Natural killer cell (primary cell): ENCODE data around the gene RNF138. TPM values are rescaled to one million over a fixed set of nuclear protein-coding genes. Genes with fewer than 3 reads are reported as not detected.

Experiments
- ATAC-seq, 3 donors: fragments of 150-1000 bp in 2 of 3; fragments of 200-7000 bp in 1 of 3; cut with Tn5 transposase; 1 replicate in 1 of 3; 2 replicates in 2 of 3; pipeline ENCODE4 v1.10.0; 2021; ENCODE audit warnings: mild to moderate bottlenecking in 2 of 3, moderate library complexity in 2 of 3
- DNase-seq, 2 donors: peaks; one replicate each; pipeline versions ENCODE4 v3.0.0 to v3.0.0-alpha.2; 2013 to 2021; ENCODE audit warnings: mixed read lengths in 1 of 2
- H3K27ac ChIP-seq: one replicate; pipeline ENCODE4 v1.5.1; 2013; ENCODE audit warnings: mild to moderate bottlenecking, low read length
- H3K27me3 ChIP-seq: one replicate; pipeline ENCODE4 v1.6.1; 2013; ENCODE audit warnings: low read length; ENCODE audit not compliant: control insufficient read depth, insufficient read depth
- H3K36me3 ChIP-seq: one replicate; pipeline ENCODE4 v1.6.1; 2013; ENCODE audit warnings: low read length; ENCODE audit not compliant: control insufficient read depth, insufficient read depth
- H3K4me1 ChIP-seq: one replicate; pipeline ENCODE4 v1.6.1; 2013; ENCODE audit warnings: low read length; ENCODE audit not compliant: control insufficient read depth, insufficient read depth
- H3K4me3 ChIP-seq: one replicate; pipeline ENCODE4 v1.5.1; 2013; ENCODE audit warnings: low read length
- H3K9me3 ChIP-seq: one replicate; pipeline ENCODE4 v1.6.1; 2013; ENCODE audit warnings: low read length; ENCODE audit not compliant: control insufficient read depth, insufficient read depth
- H3K27ac Mint-ChIP-seq, 2 donors: one replicate each; pipeline ENCODE4 v1.8.0; 2022; ENCODE audit warnings: mild to moderate bottlenecking in 2 of 2, mixed read lengths in 2 of 2, moderate library complexity in 1 of 2
- H3K27me3 Mint-ChIP-seq, 2 donors: one replicate each; pipeline ENCODE4 v1.8.0; 2022; ENCODE audit warnings: low read depth in 2 of 2, mixed read lengths in 2 of 2
- H3K36me3 Mint-ChIP-seq: one replicate; pipeline ENCODE4 v1.8.0; 2022; ENCODE audit warnings: mixed read lengths
- H3K4me1 Mint-ChIP-seq, 2 donors: one replicate each; pipeline ENCODE4 v1.8.0; 2022; ENCODE audit warnings: mixed read lengths in 2 of 2
- H3K4me3 Mint-ChIP-seq: one replicate; pipeline ENCODE4 v1.8.0; 2022; ENCODE audit warnings: mild to moderate bottlenecking, moderate library complexity, mixed read lengths
- H3K9me3 Mint-ChIP-seq, 2 donors: one replicate each; pipeline ENCODE4 v1.8.0; 2022; ENCODE audit warnings: mixed read lengths in 2 of 2
- CTCF ChIP-seq: fragments of 200-600 bp; IDR thresholded peaks from one replicate; pipeline ENCODE4 v1.8.0; 2022; ENCODE audit warnings: antibody characterized with exemption
- WGBS: methylation state at CpG from one replicate; pipeline ENCODE4 v1.1.7; 2013; ENCODE audit warnings: missing lambda C conversion rate; ENCODE audit not compliant: insufficient coverage; 5-methylcytosine and 5-hydroxymethylcytosine counted together
- intact Hi-C: fragments of 100-400 bp; cut with micrococcal nuclease; formaldehyde crosslinking; loops from one replicate; pipeline ENCODE4 v1.14.2; 2022
- total RNA-seq, 4 donors: library from RNA; stranded (reverse); fragments of 120-200 nt in 1 of 4; gene quantifications; one replicate each; pipeline versions ENCODE4 v1.2.3 to v1.2.4, GENCODE V29; 2013 to 2022

RNF138 gene
- total RNA-seq, 3 donors from 2014 or later (not counting 1 experiment from before 2014, with no cell fraction given), result 76.6 to 89.8 (median 87.7) TPM

GRCh38 chr18:32092422-32093101, 888 bp downstream of the RNF138 start:
- Histone ChIP-seq H3K36me3 (peaks cover 14% of the 10 kb centered on the region), H3K4me1 (peaks cover 13% of the 10 kb centered on the region), H3K27me3 (no peaks in the 10 kb centered on the region), H3K4me3 (peak overlapping the region; percentile 97), H3K9me3 (no peaks in the 10 kb centered on the region), H3K27ac (peak overlapping the region; percentile 99)
- TF ChIP-seq CTCF, result no peak
- Mint-ChIP-seq H3K4me3 (peak overlapping the region; percentile 100), H3K4me1 (peaks cover 42 to 43% of the 10 kb centered on the region in 2 donors), H3K27ac (peak overlapping the region; percentile 95 to 96), H3K36me3 (peaks cover 8% of the 10 kb centered on the region), H3K27me3 (no peaks in the 10 kb centered on the region), H3K9me3 (no peaks in the 10 kb centered on the region)
- under 1% methylated on average over 77 of the region's 77 CpGs for WGBS
- DNase-seq, result peak; percentile 98 to 99
- intact Hi-C loops, result loop anchor here (1.0 to 2.0 kb wide), 3 partner anchors 52 to 149 kb away; partner anchors contain the start of genes RNF125 and TRAPPC8
- ATAC-seq, result peak; percentile 87 to 97 (median 88)

GRCh38 chr18:32093102-32093511, 1.4 kb downstream of the RNF138 start:
- peaks cover 12% of the 10 kb centered on the region for H3K36me3 ChIP-seq
- peak overlapping the region; percentile 97 for H3K4me3 ChIP-seq
- Mint-ChIP-seq H3K4me1 (peaks cover 42 to 47% of the 10 kb centered on the region in 2 donors), H3K27me3 (no peaks in the 10 kb centered on the region), H3K27ac (peak overlapping the region; percentile 95 to 96), H3K4me3 (peak overlapping the region; percentile 100), H3K36me3 (peaks cover 8% of the 10 kb centered on the region), H3K9me3 (no peaks in the 10 kb centered on the region)
- under 1% methylated on average over 31 of the region's 32 CpGs for WGBS
- H3K27me3 ChIP-seq, result no peaks in the 10 kb centered on the region
- intact Hi-C loops, result loop anchor here (2.0 kb wide), 1 partner anchor 52 kb away; no protein-coding TSS in a partner anchor
- no peaks in the 10 kb centered on the region for H3K9me3 ChIP-seq
- peak; percentile 12 to 36 (median 12) for ATAC-seq
- peak; percentile 44 to 69 for DNase-seq
- H3K27ac ChIP-seq, result peak overlapping the region; percentile 89
- peaks cover 17% of the 10 kb centered on the region for H3K4me1 ChIP-seq
- TF ChIP-seq CTCF, result no peak

- no peaks in the 10 kb centered on the region for H3K9me3 ChIP-seq
- Mint-ChIP-seq H3K4me3 (peak overlapping the region; percentile 100), H3K27ac (peak overlapping the region; percentile 95 to 96), H3K9me3 (no peaks in the 10 kb centered on the region), H3K27me3 (no peaks in the 10 kb centered on the region), H3K36me3 (peaks cover 8% of the 10 kb centered on the region), H3K4me1 (peaks cover 42 to 47% of the 10 kb centered on the region in 2 donors)
- intact Hi-C loops, result loop anchor here (2.0 kb wide), 1 partner anchor 53 kb away; no protein-coding TSS in a partner anchor
- 5% methylated on average over 4 of the region's 7 CpGs for WGBS
- ATAC-seq (no peak), DNase-seq (no peak)
- no peak for TF ChIP-seq CTCF
- H3K4me3 ChIP-seq, result peak overlapping the region; percentile 97
- H3K4me1 ChIP-seq, result peaks cover 19% of the 10 kb centered on the region
- no peaks in the 10 kb centered on the region for H3K27me3 ChIP-seq
- peak overlapping the region; percentile 89 for H3K27ac ChIP-seq
- peaks cover 12% of the 10 kb centered on the region for H3K36me3 ChIP-seq
Measured at GRCh38 chr18:32093523-32093922, 1.8 kb downstream of the RNF138 start.
